Right lobe of liver (tissue), 4 donors: ENCODE measurements around the gene INSYN2B.

ENCODE experiments used
- POLR2A ChIP-seq: fragments of 450-650 bp; IDR thresholded peaks from one replicate; pipeline ENCODE4 v1.6.1; 2017; ENCODE audit warnings: antibody characterized with exemption, mild to moderate bottlenecking
- TF ChIP-seq, protein P1 (sequence below), 4 donors: fragments of 200-600 bp in 3 of 4; fragments of 450-650 bp in 1 of 4; IDR thresholded peaks; one replicate each; pipeline versions ENCODE4 v1.5.1 to v1.8.0; 2016 to 2022; ENCODE audit warnings: antibody characterized with exemption in 4 of 4, mild to moderate bottlenecking in 2 of 4
- donor health status: DM: no; HTN: no; CAD: no.
- donor health status: DM: no; HTN: no; CAD: no.
- donor health status: DM: no; HTN: yes; CAD: no.

DNA sequence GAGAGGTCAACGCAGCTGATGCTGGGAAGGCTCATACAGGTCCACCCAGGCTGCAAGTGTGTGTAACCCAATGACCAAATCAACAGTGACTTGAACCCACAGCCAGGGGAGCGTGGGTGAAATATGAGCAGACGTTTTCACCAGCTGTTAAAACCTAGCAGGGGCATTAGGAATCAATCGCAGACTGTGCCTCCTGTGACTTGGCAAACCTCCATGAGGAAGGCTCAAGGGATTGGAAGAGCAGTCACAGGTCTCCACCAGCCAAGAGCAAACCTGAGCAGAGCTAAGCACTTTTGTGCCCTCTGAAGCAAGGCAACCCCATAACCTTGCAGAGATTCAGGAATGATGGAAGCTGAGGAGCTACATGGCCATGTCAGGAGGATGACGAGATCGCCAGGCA lies 25.5 kb downstream of the INSYN2B start:
- TF ChIP-seq, protein P1, sequence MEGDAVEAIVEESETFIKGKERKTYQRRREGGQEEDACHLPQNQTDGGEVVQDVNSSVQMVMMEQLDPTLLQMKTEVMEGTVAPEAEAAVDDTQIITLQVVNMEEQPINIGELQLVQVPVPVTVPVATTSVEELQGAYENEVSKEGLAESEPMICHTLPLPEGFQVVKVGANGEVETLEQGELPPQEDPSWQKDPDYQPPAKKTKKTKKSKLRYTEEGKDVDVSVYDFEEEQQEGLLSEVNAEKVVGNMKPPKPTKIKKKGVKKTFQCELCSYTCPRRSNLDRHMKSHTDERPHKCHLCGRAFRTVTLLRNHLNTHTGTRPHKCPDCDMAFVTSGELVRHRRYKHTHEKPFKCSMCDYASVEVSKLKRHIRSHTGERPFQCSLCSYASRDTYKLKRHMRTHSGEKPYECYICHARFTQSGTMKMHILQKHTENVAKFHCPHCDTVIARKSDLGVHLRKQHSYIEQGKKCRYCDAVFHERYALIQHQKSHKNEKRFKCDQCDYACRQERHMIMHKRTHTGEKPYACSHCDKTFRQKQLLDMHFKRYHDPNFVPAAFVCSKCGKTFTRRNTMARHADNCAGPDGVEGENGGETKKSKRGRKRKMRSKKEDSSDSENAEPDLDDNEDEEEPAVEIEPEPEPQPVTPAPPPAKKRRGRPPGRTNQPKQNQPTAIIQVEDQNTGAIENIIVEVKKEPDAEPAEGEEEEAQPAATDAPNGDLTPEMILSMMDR (IDR thresholded peaks at IDR 0.05), result no peak
- no peak for TF ChIP-seq POLR2A
